Liver (tissue), 9 donors: Measurements from ENCODE around the gene FTO. TPM values are rescaled to one million over a fixed set of nuclear protein-coding genes. Genes with fewer than 3 reads are reported as not detected.

Experiments
- DNase-seq: peaks from one replicate; pipeline ENCODE4 v3.0.0-alpha.2; 2017; ENCODE audit warnings: low spot score
- H3K27ac ChIP-seq, 2 donors: one replicate each; pipeline ENCODE4 v1.7.0; 2013; ENCODE audit warnings: inconsistent platforms in 2 of 2, low read length in 2 of 2, control low read depth in 1 of 2, low read depth in 1 of 2, mild to moderate bottlenecking in 1 of 2
- H3K27me3 ChIP-seq, 4 donors: one replicate each; pipeline versions ENCODE4 v1.6.1 to v1.7.0; 2013; ENCODE audit warnings: low read length in 3 of 4, inconsistent platforms in 1 of 4, mild to moderate bottlenecking in 1 of 4, moderate library complexity in 1 of 4; ENCODE audit not compliant: control insufficient read depth in 4 of 4, insufficient read depth in 4 of 4
- H3K36me3 ChIP-seq, 4 donors: one replicate each; pipeline versions ENCODE4 v1.6.1 to v1.7.0; 2013; ENCODE audit warnings: low read length in 3 of 4, mild to moderate bottlenecking in 3 of 4, low read depth in 1 of 4, moderate library complexity in 1 of 4; ENCODE audit not compliant: control insufficient read depth in 4 of 4, insufficient read depth in 3 of 4
- H3K4me1 ChIP-seq, 4 donors: one replicate each; pipeline versions ENCODE4 v1.6.1 to v1.7.0; 2013; ENCODE audit warnings: low read length in 3 of 4, mild to moderate bottlenecking in 3 of 4, moderate library complexity in 1 of 4; ENCODE audit not compliant: control insufficient read depth in 4 of 4, insufficient read depth in 4 of 4
- H3K4me3 ChIP-seq, 3 donors: one replicate each; pipeline versions ENCODE4 v1.6.1 to v1.7.0; 2013; ENCODE audit warnings: low read length in 3 of 3, control low read depth in 1 of 3, low read depth in 1 of 3, mild to moderate bottlenecking in 1 of 3
- H3K9ac ChIP-seq, 2 donors: one replicate each; pipeline ENCODE4 v1.7.0; 2013; ENCODE audit warnings: low read length in 2 of 2, mild to moderate bottlenecking in 2 of 2, moderate library complexity in 2 of 2, control low read depth in 1 of 2, low read depth in 1 of 2
- H3K9me3 ChIP-seq, 4 donors: one replicate each; pipeline versions ENCODE4 v1.6.1 to v1.7.0; 2013; ENCODE audit warnings: low read length in 3 of 4; ENCODE audit not compliant: control insufficient read depth in 4 of 4
- CTCF ChIP-seq: fragments of 150-350 bp; IDR thresholded peaks from 2 replicates; pipeline ENCODE4 v1.5.1; 2017; ENCODE audit warnings: improper control_type of control experiment, low read depth, low read length; ENCODE audit not compliant: missing input control
- EGR1 ChIP-seq, 2 donors: IDR thresholded peaks; 2 replicates each; pipeline ENCODE4 v1.6.1; 2016 to 2018; ENCODE audit warnings: antibody characterized with exemption in 2 of 2, low read depth in 2 of 2
- FOXA1 ChIP-seq: IDR thresholded peaks from 2 replicates; pipeline ENCODE4 v1.6.1; 2016; ENCODE audit warnings: antibody characterized with exemption
- FOXA2 ChIP-seq: IDR thresholded peaks from 2 replicates; pipeline ENCODE4 v1.6.1; 2016; ENCODE audit warnings: antibody characterized with exemption
- GABPA ChIP-seq, 2 donors: IDR thresholded peaks in 1 of 2; conservative IDR thresholded peaks in 1 of 2; 2 replicates each; pipeline ENCODE4 v1.6.1; 2016; ENCODE audit warnings: antibody characterized with exemption in 2 of 2, mild to moderate bottlenecking in 1 of 2, moderate library complexity in 1 of 2
- HNF4A ChIP-seq, 2 donors: conservative IDR thresholded peaks; 2 replicates each; pipeline ENCODE4 v1.6.1; 2016; ENCODE audit warnings: antibody characterized with exemption in 2 of 2, mild to moderate bottlenecking in 2 of 2
- HNF4G ChIP-seq: IDR thresholded peaks from 2 replicates; pipeline ENCODE4 v1.6.1; 2016; ENCODE audit warnings: antibody characterized with exemption
- JUND ChIP-seq, 2 donors: IDR thresholded peaks; 2 replicates each; pipeline ENCODE4 v1.6.1; 2016; ENCODE audit warnings: antibody characterized with exemption in 2 of 2
- MAX ChIP-seq: IDR thresholded peaks from 2 replicates; pipeline ENCODE4 v1.6.1; 2016; ENCODE audit warnings: antibody characterized with exemption
- RAD21 ChIP-seq, 2 donors: IDR thresholded peaks; 2 replicates each; pipeline ENCODE4 v1.6.1; 2016; ENCODE audit warnings: antibody characterized with exemption in 2 of 2, mild to moderate bottlenecking in 2 of 2
- REST ChIP-seq: IDR thresholded peaks from 2 replicates; pipeline ENCODE4 v1.6.1; 2016; ENCODE audit warnings: antibody characterized with exemption, mild to moderate bottlenecking
- RXRA ChIP-seq, 2 donors: IDR thresholded peaks; 2 replicates each; pipeline ENCODE4 v1.6.1; 2017 to 2018; ENCODE audit warnings: antibody characterized with exemption in 2 of 2, mild to moderate bottlenecking in 1 of 2
- SP1 ChIP-seq: IDR thresholded peaks from 2 replicates; pipeline ENCODE4 v1.6.1; 2018; ENCODE audit warnings: antibody characterized with exemption, mild to moderate bottlenecking
- TAF1 ChIP-seq: conservative IDR thresholded peaks from 2 replicates; pipeline ENCODE4 v1.6.1; 2016; ENCODE audit warnings: antibody characterized with exemption, mild to moderate bottlenecking
- YY1 ChIP-seq: IDR thresholded peaks from 2 replicates; pipeline ENCODE4 v1.6.1; 2016; ENCODE audit warnings: antibody characterized with exemption, mild to moderate bottlenecking
- ZBTB33 ChIP-seq: IDR thresholded peaks from 2 replicates; pipeline ENCODE4 v1.6.1; 2016; ENCODE audit warnings: antibody characterized with exemption
- WGBS: extraction: QIAGEN DNeasy Blood & Tissue Kit; methylation state at CpG from one replicate; pipeline ENCODE4 v1.1.7; 2013; 5-methylcytosine and 5-hydroxymethylcytosine counted together
- polyA plus RNA-seq, 2 donors: library from polyadenylated mRNA; stranded (reverse) in 1 of 2; unstranded in 1 of 2; fragments of 200-250 nt in 1 of 2; fragments of >200 nt in 1 of 2; fragmentation: Nextera tagmentation in 1 of 2; extraction: Ambion mirVana in 1 of 2; gene quantifications; one replicate each; pipeline versions ENCODE4 v1.2.1 to v1.2.3, GENCODE V29; 2013 to 2015
- total RNA-seq, 2 donors: library from RNA; depleted of rRNA; stranded (reverse); fragments of >200 nt; gene quantifications; one replicate each; pipeline ENCODE4 v1.2.3, GENCODE V29; 2014
- donor health status: healthy.
- donor health status: healthy.
- donor health status: healthy.
- donor health status: healthy.
- donor health status: healthy.

FTO gene
- total and polyA plus RNA-seq, 4 donors, result 12.0 to 54.2 (median 24.6) TPM

GRCh38 chr16:53996961-53997360 lies 293.0 kb downstream of the FTO start:
- WGBS, result 95% methylated on average over 5 of the region's 5 CpGs

More at GRCh38 chr16:53996961-53997360, 293.0 kb downstream of the FTO start:
- no peak overlapping the region for H3K9ac ChIP-seq
- TF ChIP-seq EGR1 (IDR thresholded peaks at IDR 0.05; ENCODE audit: low read depth in 2 of 2) (no peak), REST (no peak), MAX (no peak), YY1 (no peak), CTCF (no peak), GABPA (IDR thresholded peaks at IDR 0.05 in 1 of 2, conservative IDR thresholded peaks at IDR 0.05 in 1 of 2) (no peak), RAD21 (IDR thresholded peaks at IDR 0.05) (no peak), ZBTB33 (no peak), FOXA2 (no peak), HNF4A (conservative IDR thresholded peaks at IDR 0.05) (no peak), FOXA1 (no peak), JUND (IDR thresholded peaks at IDR 0.05) (no peak), SP1 (no peak), HNF4G (no peak), TAF1 (no peak), RXRA (IDR thresholded peaks at IDR 0.05) (no peak)
- no peak for DNase-seq
- no peaks in the 10 kb centered on the region for H3K9me3 ChIP-seq
- H3K4me1 ChIP-seq, result peaks cover 0 to 3% (median 1%) of the 10 kb centered on the region in 4 donors
- H3K27me3 ChIP-seq, result no peaks in the 10 kb centered on the region
- H3K36me3 ChIP-seq, result no peaks in the 10 kb centered on the region
- no peak overlapping the region for H3K4me3 ChIP-seq
- H3K27ac ChIP-seq, result no peak overlapping the region
